ENCODE data around the gene RBM20.

GRCh38 chr10:110841767-110842267 is 197.7 kb downstream of the RBM20 start:
- no peak for TF ChIP-seq CTCF (IDR thresholded peaks at IDR 0.05)
- no peak for TF ChIP-seq POLR2A (IDR thresholded peaks at IDR 0.05)

All from adrenal gland (tissue), 5 donors.